SK-N-MC (cell line): Measurements from ENCODE around the gene CLDND1.

Experiments
- DNase-seq: peaks from one replicate; pipeline ENCODE4 v3.0.0-alpha.2; 2011; ENCODE audit warnings: low read depth, low spot score
- H3K27ac ChIP-seq: fragments of 200-600 bp; sonication (generic); 2 replicates; pipeline ENCODE4 v1.5.1; 2016; ENCODE audit warnings: mixed run types
- H3K36me3 ChIP-seq: fragments of 200-600 bp; sonication (generic); 2 replicates; pipeline ENCODE4 v1.6.1; 2017; ENCODE audit warnings: antibody characterized with exemption, low read length, mixed read lengths; ENCODE audit not compliant: insufficient read depth
- H3K4me3 ChIP-seq: fragments of 200-600 bp; sonication (generic); 2 replicates; pipeline ENCODE4 v1.5.1; 2016
- H3K9ac ChIP-seq: fragments of 200-600 bp; sonication (generic); 2 replicates; pipeline ENCODE4 v1.8.0; 2017; ENCODE audit warnings: mixed run types, mixed read lengths; ENCODE audit not compliant: insufficient read length
- H3K9me3 ChIP-seq: fragments of 200-600 bp; sonication (generic); 2 replicates; pipeline ENCODE4 v1.6.1; 2017; ENCODE audit warnings: low read depth, mild to moderate bottlenecking, antibody characterized with exemption, low read length, moderate library complexity, mixed read lengths
- EZH2 ChIP-seq: fragments of 200-600 bp; sonication (generic); IDR thresholded peaks from one replicate; pipeline ENCODE4 v1.6.1; 2017; ENCODE audit warnings: antibody characterized with exemption
- FOXP2 ChIP-seq: optimal IDR thresholded peaks from 2 replicates; pipeline ENCODE3; 2011; ENCODE audit warnings: mild to moderate bottlenecking, moderate library complexity; ENCODE audit not compliant: insufficient read depth; ENCODE audit errors: extremely low read length, control extremely low read depth
- POLR2AphosphoS5 ChIP-seq: IDR thresholded peaks from 2 replicates; pipeline ENCODE4 v1.6.1; 2012; ENCODE audit warnings: mild to moderate bottlenecking, low read depth, low read length, borderline replicate concordance

The CLDND1 gene

GRCh38 chr3:98528474-98529346 lies 6.0 kb upstream of the CLDND1 start:
- DNase-seq: no peak
- no peak overlapping the region for H3K4me3 ChIP-seq
- no peak overlapping the region for H3K27ac ChIP-seq
- no peak overlapping the region for H3K9ac ChIP-seq
- no peaks in the 10 kb centered on the region for H3K9me3 ChIP-seq
- no peaks in the 10 kb centered on the region for H3K36me3 ChIP-seq
- TF ChIP-seq POLR2AphosphoS5: no peak
- TF ChIP-seq EZH2: no peak
- no peak for TF ChIP-seq FOXP2

- Histone ChIP-seq H3K27ac (no peak overlapping the region), H3K9me3 (no peaks in the 10 kb centered on the region), H3K36me3 (peaks cover 8% of the 10 kb centered on the region), H3K4me3 (no peak overlapping the region), H3K9ac (no peak overlapping the region)
- no peak for TF ChIP-seq EZH2
- no peak for TF ChIP-seq FOXP2
- TF ChIP-seq POLR2AphosphoS5: no peak
- no peak for DNase-seq
Observed at GRCh38 chr3:98525494-98525893, 2.8 kb upstream of the CLDND1 start.

DNA sequence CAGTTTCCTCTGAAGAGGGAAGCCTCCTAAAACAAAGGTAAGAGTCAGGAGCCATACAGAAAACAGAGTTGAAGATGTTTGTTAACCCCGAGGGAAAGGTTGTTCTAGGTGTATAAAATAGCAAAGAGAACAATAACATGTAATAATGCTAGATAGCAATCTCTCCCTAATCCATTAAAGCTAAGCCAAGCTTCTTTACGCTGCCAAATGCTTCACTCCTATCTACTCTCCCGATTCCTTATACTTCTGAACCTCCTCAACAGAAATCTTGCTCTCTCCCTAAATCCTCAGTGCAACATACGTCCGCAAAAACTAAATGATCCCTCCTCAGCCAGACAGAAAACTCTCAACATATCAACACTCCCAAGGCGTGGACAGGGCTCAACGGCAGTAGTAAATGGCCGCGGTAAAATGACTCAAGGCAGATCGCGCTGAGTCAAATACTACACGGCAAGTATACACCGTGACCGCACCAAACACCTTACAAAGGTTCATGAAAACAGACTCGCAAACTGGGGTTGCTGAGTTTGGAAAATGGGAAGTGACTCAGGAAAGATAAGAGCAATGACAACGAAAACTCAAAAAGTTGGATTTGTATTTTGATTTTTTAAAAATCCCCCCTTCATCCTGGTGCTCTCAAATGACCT lies 682 bp downstream of the CLDND1 start:
- Histone ChIP-seq H3K9me3 (no peaks in the 10 kb centered on the region), H3K4me3 (peak overlapping the region; percentile 94), H3K9ac (peak overlapping the region; percentile 81), H3K36me3 (peaks cover 37% of the 10 kb centered on the region), H3K27ac (no peak overlapping the region)
- DNase-seq: no peak
- TF ChIP-seq POLR2AphosphoS5 (no peak), FOXP2 (no peak), EZH2 (no peak)

- peaks cover 56% of the 10 kb centered on the region for H3K36me3 ChIP-seq
- no peak for DNase-seq
- H3K27ac ChIP-seq: no peak overlapping the region
- TF ChIP-seq POLR2AphosphoS5 (no peak), EZH2 (no peak), FOXP2 (no peak)
- no peak overlapping the region for H3K4me3 ChIP-seq
- H3K9me3 ChIP-seq: no peaks in the 10 kb centered on the region
- H3K9ac ChIP-seq: no peak overlapping the region
Observed at GRCh38 chr3:98519351-98519750, 3.4 kb downstream of the CLDND1 start.

DNA sequence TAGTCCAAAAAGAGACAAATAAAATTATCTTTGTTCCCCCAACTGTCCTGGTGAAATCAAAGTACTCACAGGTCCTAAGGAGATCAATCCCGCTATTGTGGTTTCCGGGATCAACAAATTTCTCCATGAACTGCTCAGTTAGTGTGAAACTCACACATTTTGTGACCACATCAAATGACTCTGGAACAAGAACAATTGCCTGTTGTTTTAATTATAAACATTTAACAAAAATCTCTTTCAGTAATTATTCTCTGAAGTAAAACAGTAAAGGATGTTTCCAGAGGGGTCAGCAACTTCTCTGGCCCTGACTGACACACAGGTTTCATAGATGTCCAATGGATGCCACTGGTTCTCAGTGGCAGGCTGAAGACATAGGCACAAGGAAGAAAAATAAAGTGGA lies 3.9 kb downstream of the CLDND1 start:
- no peak overlapping the region for H3K9ac ChIP-seq
- H3K36me3 ChIP-seq: peaks cover 56% of the 10 kb centered on the region
- H3K27ac ChIP-seq: no peak overlapping the region
- no peaks in the 10 kb centered on the region for H3K9me3 ChIP-seq
- no peak for DNase-seq
- no peak overlapping the region for H3K4me3 ChIP-seq
- no peak for TF ChIP-seq POLR2AphosphoS5

DNA sequence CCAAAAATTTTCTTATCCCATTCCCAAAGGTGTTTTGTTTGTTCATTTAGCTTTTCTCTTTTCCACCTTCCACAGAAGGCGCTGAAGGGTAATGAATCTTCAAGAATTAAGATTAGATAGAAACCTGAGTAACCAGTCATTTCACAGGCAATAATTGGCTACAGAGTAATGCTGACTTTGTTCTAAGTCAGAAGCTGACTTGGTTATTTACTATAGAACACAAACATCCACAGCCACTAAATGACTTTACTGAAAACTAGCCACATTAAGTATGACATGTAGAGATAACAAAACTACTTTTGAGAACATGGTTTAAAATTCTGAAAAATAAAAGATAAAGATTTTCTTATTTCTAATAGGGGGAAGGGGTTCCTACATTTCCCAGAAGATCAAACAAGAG lies 7.8 kb downstream of the CLDND1 start:
- TF ChIP-seq FOXP2: no peak
- TF ChIP-seq POLR2AphosphoS5: no peak
- no peak for TF ChIP-seq EZH2
- no peak overlapping the region for H3K4me3 ChIP-seq
- H3K27ac ChIP-seq: no peak overlapping the region
- no peak overlapping the region for H3K9ac ChIP-seq
- DNase-seq: no peak
- no peaks in the 10 kb centered on the region for H3K9me3 ChIP-seq
- peaks cover 42% of the 10 kb centered on the region for H3K36me3 ChIP-seq

DNA sequence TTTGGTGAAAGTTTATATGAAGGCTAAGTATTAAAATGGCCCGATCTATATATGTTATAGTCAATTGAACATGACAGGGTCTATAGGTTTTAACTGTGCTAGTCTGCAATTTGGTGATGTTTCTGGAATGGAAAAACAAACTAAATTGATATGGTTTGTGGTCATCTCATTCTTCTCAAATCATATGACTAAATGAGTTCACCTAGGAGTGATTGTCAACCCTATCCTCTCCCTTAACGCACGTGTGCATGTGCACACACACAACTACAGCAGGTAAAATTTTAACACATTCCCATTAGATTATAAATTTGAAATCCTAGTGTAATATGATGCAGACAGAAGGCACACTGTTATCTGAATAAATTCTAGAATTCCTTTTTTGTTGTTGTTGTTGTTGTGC lies 9.0 kb downstream of the CLDND1 start:
- Histone ChIP-seq H3K27ac (no peak overlapping the region), H3K9me3 (no peaks in the 10 kb centered on the region), H3K4me3 (no peak overlapping the region), H3K36me3 (peaks cover 30% of the 10 kb centered on the region), H3K9ac (no peak overlapping the region)
- no peak for TF ChIP-seq POLR2AphosphoS5
- no peak for TF ChIP-seq FOXP2
- no peak for TF ChIP-seq EZH2
- DNase-seq: no peak

GRCh38 chr3:98513091-98513511 lies 9.6 kb downstream of the CLDND1 start:
- Histone ChIP-seq H3K36me3 (peaks cover 25% of the 10 kb centered on the region), H3K9ac (no peak overlapping the region), H3K9me3 (no peaks in the 10 kb centered on the region), H3K4me3 (no peak overlapping the region), H3K27ac (no peak overlapping the region)
- no peak for DNase-seq
- TF ChIP-seq POLR2AphosphoS5 (no peak), EZH2 (no peak), FOXP2 (no peak)

GRCh38 chr3:98512576-98512975 lies 10.1 kb downstream of the CLDND1 start:
- H3K9ac ChIP-seq: no peak overlapping the region
- no peak overlapping the region for H3K4me3 ChIP-seq
- no peak overlapping the region for H3K27ac ChIP-seq
- TF ChIP-seq FOXP2 (no peak), POLR2AphosphoS5 (no peak), EZH2 (no peak)
- DNase-seq: no peak
- H3K9me3 ChIP-seq: no peaks in the 10 kb centered on the region
- peaks cover 20% of the 10 kb centered on the region for H3K36me3 ChIP-seq
